B cell (primary cell): Measurements from ENCODE around the gene CNGA1. TPM values are rescaled to one million over a fixed set of nuclear protein-coding genes. Genes with fewer than 3 reads are reported as not detected.

Source experiments
- ATAC-seq: fragments of 200-7000 bp; cut with Tn5 transposase; one replicate; pipeline ENCODE4 v1.10.0; 2021; ENCODE audit warnings: low read depth, mild to moderate bottlenecking, moderate number of reproducible peaks, moderate library complexity
- CTCF ChIA-PET: fragments of 350-600 bp; sonication (Branson Sonifier 250); formaldehyde crosslinking; loops from one replicate; lab custom pipeline; 2021; ENCODE audit warnings: antibody characterized with exemption, inconsistent platforms; lab: Charles Lee
- POLR2A ChIA-PET: fragments of 350-600 bp; sonication (Branson Sonifier 250); formaldehyde crosslinking; loops from one replicate; lab custom pipeline; 2021; ENCODE audit warnings: antibody characterized with exemption; lab: Charles Lee
- DNase-seq: peaks from one replicate; pipeline ENCODE4 v3.0.0; 2013
- H2AFZ ChIP-seq: 2 replicates; pipeline ENCODE4 v1.6.1; 2012; ENCODE audit warnings: mild to moderate bottlenecking, low read depth, low read length; ENCODE audit not compliant: insufficient read depth, poor library complexity, severe bottlenecking
- H3K27ac ChIP-seq, 2 donors: 1 replicate in 1 of 2; 2 replicates in 1 of 2; pipeline ENCODE4 v1.5.1; 2012 to 2013; ENCODE audit warnings: low read length in 2 of 2, mild to moderate bottlenecking in 2 of 2, moderate library complexity in 1 of 2
- H3K27me3 ChIP-seq, 4 experiments: fragments of 200-600 bp in 1 of 4; sonication (generic) in 1 of 4; replicated peaks in 1 of 4; 1 replicate in 2 of 4; 2 replicates in 2 of 4; pipeline versions ENCODE4 v1.6.1 to v1.7.0; 2013 to 2016; ENCODE audit warnings: low read length in 3 of 4, mild to moderate bottlenecking in 2 of 4, mixed read lengths in 1 of 4, moderate library complexity in 1 of 4; ENCODE audit not compliant: insufficient read depth in 4 of 4, control insufficient read depth in 3 of 4; ENCODE audit errors: control extremely low read depth in 1 of 4
- H3K36me3 ChIP-seq, 2 experiments: replicated peaks in 1 of 2; 1 replicate in 1 of 2; 2 replicates in 1 of 2; pipeline versions ENCODE4 v1.6.1 to v1.7.1; 2013; ENCODE audit warnings: low read length in 1 of 2; ENCODE audit not compliant: insufficient read depth in 2 of 2, control insufficient read depth in 1 of 2; ENCODE audit errors: control extremely low read depth in 1 of 2, extremely low read depth in 1 of 2
- H3K4me1 ChIP-seq, 2 donors: fragments of 200-600 bp in 1 of 2; sonication (generic) in 1 of 2; 1 replicate in 1 of 2; 2 replicates in 1 of 2; pipeline versions ENCODE4 v1.5.1 to v1.6.1; 2013 to 2017; ENCODE audit warnings: low read length in 2 of 2; ENCODE audit not compliant: control insufficient read depth in 2 of 2, insufficient read depth in 2 of 2
- H3K4me2 ChIP-seq: replicated peaks from 2 replicates; pipeline ENCODE3; 2012; ENCODE audit warnings: mild to moderate bottlenecking, low read depth, low read length; ENCODE audit not compliant: poor library complexity, severe bottlenecking
- H3K4me3 ChIP-seq, 5 experiments: fragments of 200-600 bp in 1 of 5; sonication (generic) in 1 of 5; 1 replicate in 3 of 5; 2 replicates in 2 of 5; pipeline versions ENCODE4 v1.5.1 to v1.7.0; 2011 to 2016; ENCODE audit warnings: low read length in 4 of 5, mild to moderate bottlenecking in 4 of 5, low read depth in 2 of 5, control low read depth in 1 of 5, moderate library complexity in 1 of 5; ENCODE audit not compliant: insufficient read depth in 1 of 5; ENCODE audit errors: control extremely low read depth in 1 of 5, extremely low read depth in 1 of 5
- H3K79me2 ChIP-seq: fragments of 200-600 bp; sonication (generic); one replicate; pipeline ENCODE4 v1.6.0; 2016; ENCODE audit warnings: low read length; ENCODE audit not compliant: control insufficient read depth, insufficient read depth
- H3K9ac ChIP-seq: fragments of 200-600 bp; sonication (generic); 2 replicates; pipeline ENCODE4 v1.6.1; 2017; ENCODE audit warnings: mild to moderate bottlenecking, low read length, moderate library complexity
- H3K9me3 ChIP-seq, 3 donors: one replicate each; pipeline versions ENCODE4 v1.6.1 to v1.7.1; 2013; ENCODE audit warnings: low read length in 2 of 3; ENCODE audit not compliant: control insufficient read depth in 2 of 3, insufficient read depth in 1 of 3; ENCODE audit errors: control extremely low read depth in 1 of 3
- H4K20me1 ChIP-seq: 2 replicates; pipeline ENCODE4 v1.6.0; 2012; ENCODE audit warnings: mild to moderate bottlenecking, low read length; ENCODE audit not compliant: insufficient read depth, control insufficient read depth, poor library complexity, severe bottlenecking
- H3K27ac Mint-ChIP-seq: one replicate; pipeline ENCODE4 v1.8.0; 2021; ENCODE audit warnings: mixed read lengths
- H3K27me3 Mint-ChIP-seq: one replicate; pipeline ENCODE4 v1.8.0; 2021; ENCODE audit warnings: mixed read lengths
- H3K4me1 Mint-ChIP-seq: one replicate; pipeline ENCODE4 v1.8.0; 2021; ENCODE audit warnings: mixed read lengths
- H3K4me3 Mint-ChIP-seq: one replicate; pipeline ENCODE4 v1.8.0; 2021; ENCODE audit warnings: mixed read lengths
- H3K9me3 Mint-ChIP-seq: one replicate; pipeline ENCODE4 v1.8.0; 2022; ENCODE audit warnings: mixed read lengths; ENCODE audit not compliant: insufficient read depth
- CTCF ChIP-seq: fragments of 200-600 bp; IDR thresholded peaks from one replicate; pipeline ENCODE4 v1.8.0; 2022; ENCODE audit warnings: antibody characterized with exemption, mild to moderate bottlenecking
- EZH2 ChIP-seq: IDR thresholded peaks from 2 replicates; pipeline ENCODE4 v1.6.1; 2012; ENCODE audit warnings: borderline replicate concordance, low read depth, mild to moderate bottlenecking, moderate library complexity, low read length; ENCODE audit not compliant: insufficient read depth, poor library complexity, severe bottlenecking
- WGBS: methylation state at CpG from one replicate; pipeline ENCODE4 v1.1.5; 2013; ENCODE audit warnings: missing lambda C conversion rate; ENCODE audit not compliant: insufficient coverage; 5-methylcytosine and 5-hydroxymethylcytosine counted together
- intact Hi-C: fragments of 100-400 bp; cut with micrococcal nuclease; formaldehyde crosslinking; loops from one replicate; pipeline ENCODE4 v1.10.0; 2022
- polyA plus RNA-seq: library from polyadenylated mRNA; depleted of rRNA; stranded (reverse); fragments of >200 nt; gene quantifications from 2 replicates; pipeline ENCODE4 v1.2.3, GENCODE V29; 2012
- total RNA-seq, 2 donors: library from RNA; stranded (reverse); fragments of 120-200 nt in 1 of 2; gene quantifications; 1 replicate in 1 of 2; 2 replicates in 1 of 2; pipeline versions ENCODE4 v1.2.3 to v1.2.4, GENCODE V29; 2013 to 2022

CNGA1 gene
- total and polyA plus RNA-seq, 2 donors (not counting 1 experiment from before 2014, with no cell fraction given), result not detected

DNA sequence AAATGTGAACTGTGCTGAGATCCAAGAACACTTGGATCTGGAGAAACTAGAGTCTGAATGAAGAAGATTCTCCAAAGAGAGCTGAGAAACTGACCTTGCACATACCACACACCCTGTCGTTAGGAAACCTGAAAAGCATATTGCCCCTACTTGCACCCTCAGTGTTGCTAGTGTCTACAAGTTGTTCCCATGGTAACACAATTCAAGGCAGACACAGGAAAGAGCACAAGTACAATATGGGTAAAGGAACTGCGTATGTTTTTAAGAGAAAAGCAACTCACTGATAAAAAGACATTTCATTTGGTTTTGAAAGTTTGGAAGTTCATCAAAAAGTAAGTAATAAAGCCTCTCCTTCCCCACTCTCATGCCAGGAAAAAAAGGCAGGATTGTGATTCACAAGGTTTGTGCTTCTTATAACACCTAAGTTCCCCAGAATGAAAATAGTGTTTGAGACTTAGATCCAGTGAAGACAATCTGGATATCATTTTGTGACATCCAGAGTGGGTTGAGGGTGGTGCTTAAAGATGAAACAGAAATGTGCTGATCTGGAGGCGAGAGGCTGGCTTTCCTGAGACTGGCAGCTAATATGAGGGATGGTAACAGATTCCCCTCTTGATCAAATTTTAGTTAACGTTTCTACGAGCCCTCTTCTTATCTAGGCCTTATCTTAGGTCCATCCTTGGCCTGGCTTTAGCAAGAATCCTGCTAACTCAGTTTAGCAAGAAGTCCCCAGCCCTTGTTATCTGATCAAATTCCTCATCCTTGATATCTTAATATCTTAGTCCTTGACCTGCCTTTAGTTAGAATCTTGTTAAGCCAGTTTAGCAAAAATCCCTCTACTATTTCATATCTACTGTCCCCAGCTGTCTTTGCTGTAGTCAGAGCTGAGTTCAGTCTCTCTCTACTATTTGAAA, 42.4 kb upstream of the CNGA1 start:
- H3K4me2 ChIP-seq, result no peak overlapping the region
- H3K27me3 ChIP-seq, result peaks cover 0 to 12% (median 6%) of the 10 kb centered on the region in 4 experiments
- TF ChIP-seq CTCF (no peak), EZH2 (no peak)
- Mint-ChIP-seq H3K27me3 (peaks cover 30% of the 10 kb centered on the region), H3K27ac (no peak overlapping the region), H3K4me1 (no peaks in the 10 kb centered on the region), H3K4me3 (no peak overlapping the region), H3K9me3 (no peaks in the 10 kb centered on the region)
- intact Hi-C loops, result no loop called here
- no peaks in the 10 kb centered on the region for H3K36me3 ChIP-seq
- no peak overlapping the region for H2AFZ ChIP-seq
- no peaks in the 10 kb centered on the region for H3K79me2 ChIP-seq
- H4K20me1 ChIP-seq, result no peaks in the 10 kb centered on the region
- H3K4me1 ChIP-seq, result no peaks in the 10 kb centered on the region
- no peak overlapping the region for H3K27ac ChIP-seq
- ATAC-seq (no peak), DNase-seq (no peak)
- WGBS, result 97% methylated on average over 3 of the region's 5 CpGs
- no peak overlapping the region for H3K9ac ChIP-seq
- H3K4me3 ChIP-seq, result no peak overlapping the region
- H3K9me3 ChIP-seq, result no peaks in the 10 kb centered on the region
- ChIA-PET POLR2A (no interaction called here), CTCF (interaction anchor here (0.9 kb wide), 1 partner anchor 26 kb away, joined by 3 read pairs; no protein-coding TSS in a partner anchor)

DNA sequence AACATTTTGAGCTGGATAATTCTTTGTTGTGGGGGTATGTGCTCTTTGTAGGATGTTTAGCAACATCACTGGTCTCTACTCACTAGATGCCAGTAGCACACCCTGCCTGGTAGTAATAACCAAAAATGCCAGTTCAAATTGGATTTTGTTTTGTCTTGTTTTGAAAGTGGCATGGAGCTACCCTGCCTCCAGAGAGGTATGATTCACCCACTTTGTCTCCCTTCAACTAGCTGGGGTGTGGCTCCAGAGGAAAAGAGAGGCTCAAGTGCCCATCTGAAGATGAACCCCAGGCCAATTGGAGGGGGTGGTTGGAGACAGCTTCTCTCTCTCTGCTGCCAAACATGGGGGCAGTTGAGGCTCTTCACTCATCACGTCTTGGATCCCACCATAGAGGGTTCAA, 34.6 kb upstream of the CNGA1 start:
- ChIA-PET POLR2A (no interaction called here), CTCF (interaction anchor here (1.0 to 7.4 kb wide), 2 partner anchors 19 to 35 kb away, joined by 3 to 66 read pairs; no protein-coding TSS in a partner anchor)
- DNase-seq, result no peak
- Histone ChIP-seq H3K4me1 (peaks cover 27 to 31% of the 10 kb centered on the region in 2 donors), H3K27ac (no peak overlapping the region), H3K9me3 (peaks cover 0 to 4% (median 0%) of the 10 kb centered on the region in 3 donors), H3K27me3 (peaks cover 0 to 27% (median 11%) of the 10 kb centered on the region in 4 experiments), H3K9ac (no peak overlapping the region), H2AFZ (no peak overlapping the region), H3K4me3 (no peak overlapping the region), H3K36me3 (no peaks in the 10 kb centered on the region), H3K79me2 (no peaks in the 10 kb centered on the region), H3K4me2 (no peak overlapping the region), H4K20me1 (peaks cover 7% of the 10 kb centered on the region)
- WGBS, result 100% methylated on average over 1 of the region's 1 CpG
- Mint-ChIP-seq H3K4me1 (peaks cover 30% of the 10 kb centered on the region), H3K9me3 (no peaks in the 10 kb centered on the region), H3K27me3 (peaks cover 28% of the 10 kb centered on the region), H3K27ac (no peak overlapping the region), H3K4me3 (no peak overlapping the region)
- no peak for ATAC-seq
- TF ChIP-seq EZH2 (no peak), CTCF (no peak)
- intact Hi-C loops, result no loop called here
